Ovary (tissue), 9 donors: ENCODE data around the gene LBX2. TPM values are rescaled to one million over a fixed set of nuclear protein-coding genes. Genes with fewer than 3 reads are reported as not detected.

ENCODE experiments used
- DNase-seq, 5 donors: peaks; one replicate each; pipeline ENCODE4 v3.0.0-alpha.2; 2019 to 2020
- H3K27ac ChIP-seq, 2 donors: fragments of 200-600 bp; one replicate each; pipeline versions ENCODE4 v1.5.1 to v1.8.0; 2019 to 2022
- H3K27me3 ChIP-seq: fragments of 200-600 bp; one replicate; pipeline ENCODE4 v1.8.0; 2022
- H3K36me3 ChIP-seq: fragments of 200-600 bp; sonication (generic); one replicate; pipeline ENCODE4 v1.5.1; 2019
- H3K4me1 ChIP-seq: one replicate; pipeline ENCODE4 v1.8.1; 2013; ENCODE audit warnings: mild to moderate bottlenecking, moderate library complexity; ENCODE audit not compliant: insufficient read depth
- H3K4me3 ChIP-seq: fragments of 200-600 bp; sonication (generic); one replicate; pipeline ENCODE4 v1.5.1; 2017
- H3K9me3 ChIP-seq, 2 donors: fragments of 200-600 bp in 1 of 2; sonication (generic) in 1 of 2; one replicate each; pipeline versions ENCODE4 v1.5.1 to v1.8.1; 2013 to 2019; ENCODE audit warnings: mild to moderate bottlenecking in 1 of 2, moderate library complexity in 1 of 2
- EP300 ChIP-seq: sonication (generic); formaldehyde crosslinking; IDR thresholded peaks from one replicate; pipeline ENCODE4 v1.6.1; 2017; ENCODE audit warnings: antibody characterized with exemption
- POLR2A ChIP-seq: fragments of 450-650 bp; IDR thresholded peaks from one replicate; pipeline ENCODE4 v1.6.1; 2017; ENCODE audit warnings: antibody characterized with exemption, mild to moderate bottlenecking, moderate library complexity
- WGBS, 3 donors: extraction: QIAGEN DNeasy Blood & Tissue Kit in 1 of 3; methylation state at CpG; one replicate each; pipeline versions ENCODE4 v1.1.5 to v1.1.7; 2013 to 2017; 5-methylcytosine and 5-hydroxymethylcytosine counted together
- intact Hi-C, 4 donors: fragments of 100-400 bp; cut with DNase I; formaldehyde crosslinking; loops; one replicate each; pipeline versions ENCODE4 v1.11.0 to v1.15.1; 2022 to 2023
- polyA plus RNA-seq, 2 donors: library from polyadenylated mRNA; stranded (reverse); fragments of 200-250 nt in 1 of 2; fragments of 350-450 nt in 1 of 2; fragmentation: Illumina TruSeq in 1 of 2; extraction: RNeasy Lipid Tissue Mini Kit (QIAGEN cat#74804) in 1 of 2; gene quantifications; one replicate each; pipeline ENCODE4 v1.2.3, GENCODE V29; 2013 to 2014
- total RNA-seq, 7 donors: library from RNA; depleted of rRNA in 2 of 7; stranded (reverse); fragments of >200 nt in 2 of 7; fragmentation: NEBNext Ultra II Directional in 3 of 7; extraction: Animal tissue kit (Norgen Biotek cat#: 25700) in 3 of 7; gene quantifications; one replicate each; pipeline versions ENCODE4 v1.1.0 to v1.2.4, GENCODE V29; 2016 to 2023
- TF ChIP-seq, protein P1 (sequence below), 3 donors: fragments of 450-650 bp in 2 of 3; fragments of 200-600 bp in 1 of 3; IDR thresholded peaks; one replicate each; pipeline versions ENCODE4 v1.5.1 to v1.8.0; 2016 to 2022; ENCODE audit warnings: antibody characterized with exemption in 3 of 3, mild to moderate bottlenecking in 1 of 3
- donor health status: DM: no; HTN: no; CAD: no; lungs with moderate emphysema.
- donor health status: DM: no; HTN: no; CAD: no.
- donor health status: Bipolar disorder and iron deficiency.
- donor health status: DM: yes; HTN: yes; CAD: no.
- donor health status: DM: no; HTN: no; CAD: no.
- donor health status: DM: yes; HTN: yes; CAD: no.

LBX2 gene
- total and polyA plus RNA-seq, 9 donors, result 0.15 to 1.2 (median 0.22) TPM; not detected in 4

- Histone ChIP-seq H3K4me3 (peak within 1 kb of the TSS; percentile 71), H3K27me3 (no peaks in the 10 kb centered on the region), H3K4me1 (peaks cover 5% of the 10 kb centered on the region), H3K36me3 (no peaks in the 10 kb centered on the region), H3K27ac (peak within 1 kb of the TSS; percentile 98 to 99), H3K9me3 (no peaks in the 10 kb centered on the region)
- intact Hi-C loops, result loop anchor here in 1 of 4 donors (10.0 kb wide), 1 partner anchor 77 kb away; no protein-coding TSS in a partner anchor
- peak; percentile 99 to 100 (median 100) for DNase-seq
- 0 to 2% (median 1%) methylated on average over 56 of the region's 56 CpGs for WGBS, 3 donors
- no peak for TF ChIP-seq EP300
- TF ChIP-seq, protein P1, sequence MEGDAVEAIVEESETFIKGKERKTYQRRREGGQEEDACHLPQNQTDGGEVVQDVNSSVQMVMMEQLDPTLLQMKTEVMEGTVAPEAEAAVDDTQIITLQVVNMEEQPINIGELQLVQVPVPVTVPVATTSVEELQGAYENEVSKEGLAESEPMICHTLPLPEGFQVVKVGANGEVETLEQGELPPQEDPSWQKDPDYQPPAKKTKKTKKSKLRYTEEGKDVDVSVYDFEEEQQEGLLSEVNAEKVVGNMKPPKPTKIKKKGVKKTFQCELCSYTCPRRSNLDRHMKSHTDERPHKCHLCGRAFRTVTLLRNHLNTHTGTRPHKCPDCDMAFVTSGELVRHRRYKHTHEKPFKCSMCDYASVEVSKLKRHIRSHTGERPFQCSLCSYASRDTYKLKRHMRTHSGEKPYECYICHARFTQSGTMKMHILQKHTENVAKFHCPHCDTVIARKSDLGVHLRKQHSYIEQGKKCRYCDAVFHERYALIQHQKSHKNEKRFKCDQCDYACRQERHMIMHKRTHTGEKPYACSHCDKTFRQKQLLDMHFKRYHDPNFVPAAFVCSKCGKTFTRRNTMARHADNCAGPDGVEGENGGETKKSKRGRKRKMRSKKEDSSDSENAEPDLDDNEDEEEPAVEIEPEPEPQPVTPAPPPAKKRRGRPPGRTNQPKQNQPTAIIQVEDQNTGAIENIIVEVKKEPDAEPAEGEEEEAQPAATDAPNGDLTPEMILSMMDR (IDR thresholded peaks at IDR 0.05), result peak in 2 of 3 donors; percentile 19 to 37
- TF ChIP-seq POLR2A, result peak; percentile 22
Observed at GRCh38 chr2:74507145-74507925, 7.9 kb upstream of the LBX2 start, which contains the start of gene PCGF1. Gene PCGF1, minus strand, starts transcription at chr2:74507695. Its CDS starts 27 bp downstream, at chr2:74507668.

- Histone ChIP-seq H3K4me3 (no peak overlapping the region), H3K4me1 (peaks cover 5% of the 10 kb centered on the region), H3K9me3 (no peaks in the 10 kb centered on the region), H3K27ac (no peak overlapping the region), H3K27me3 (no peaks in the 10 kb centered on the region), H3K36me3 (no peaks in the 10 kb centered on the region)
- DNase-seq, result peak in 1 of 5 donors; percentile 30
- intact Hi-C loops, result loop anchor here in 1 of 4 donors (10.0 kb wide), 1 partner anchor 79 kb away; no protein-coding TSS in a partner anchor
- TF ChIP-seq, protein P1 (IDR thresholded peaks at IDR 0.05), result no peak
- TF ChIP-seq POLR2A, result no peak
- WGBS, 3 donors, result 93 to 96% (median 95%) methylated on average over 14 of the region's 14 CpGs
Observed at GRCh38 chr2:74505448-74506246, 6.2 kb upstream of the LBX2 start.

GRCh38 chr2:74504591-74504990 lies 5.2 kb upstream of the LBX2 start:
- Histone ChIP-seq H3K9me3 (no peaks in the 10 kb centered on the region), H3K27ac (no peak overlapping the region), H3K4me3 (no peak overlapping the region), H3K27me3 (no peaks in the 10 kb centered on the region), H3K36me3 (no peaks in the 10 kb centered on the region), H3K4me1 (peaks cover 5% of the 10 kb centered on the region)
- TF ChIP-seq, protein P1 (IDR thresholded peaks at IDR 0.05), result no peak
- TF ChIP-seq POLR2A, result no peak
- no peak for TF ChIP-seq EP300
- peak in 1 of 5 donors; percentile 7 for DNase-seq
- 92 to 97% (median 95%) methylated on average over 3 of the region's 3 CpGs for WGBS, 3 donors
- intact Hi-C loops, result loop anchor here in 1 of 4 donors (10.0 kb wide), 1 partner anchor 80 kb away; no protein-coding TSS in a partner anchor
